ENCODE results near the gene RAI1.

GRCh38 chr17:17675416-17675815 is 5.8 kb upstream of the RAI1 start:
- TF ChIP-seq CTCF (IDR thresholded peaks at IDR 0.05 in 8 of 11, conservative IDR thresholded peaks at IDR 0.05 in 3 of 11) (no peak), POLR2AphosphoS5 (IDR thresholded peaks at IDR 0.05) (no peak), POLR2A (IDR thresholded peaks at IDR 0.05) (no peak)

Measured in spleen (tissue), 7 donors.